Measurements from ENCODE around the gene SLC51B. TPM values are rescaled to one million over a fixed set of nuclear protein-coding genes. Genes with fewer than 3 reads are reported as not detected.
A peak's percentile ranks its signal among the peaks of the same experiment; 100 is the strongest.

The SLC51B gene
- polyA plus RNA-seq, 1 of the 3 experiments (the other 2 are of a cell fraction), result not detected

- Histone ChIP-seq H3K27ac (ENCODE audit: low read depth in 2 of 2, low read length in 1 of 2) (no peak overlapping the region), H3K4me3 (ENCODE audit: low read depth in 2 of 2, low read length in 1 of 2) (no peak overlapping the region), H3K4me2 (no peak overlapping the region), H3K27me3 (ENCODE audit: insufficient read depth) (no peaks in the 10 kb centered on the region), H3K36me3 (replicated peaks in 1 of 2; ENCODE audit: control insufficient read depth in 1 of 2, insufficient read depth in 2 of 2, low read length in 1 of 2) (peaks cover 2 to 44% of the 10 kb centered on the region in 2 experiments), H3K9me3 (no peaks in the 10 kb centered on the region), H3K9me2 (no peaks in the 10 kb centered on the region), H3K9ac (no peak overlapping the region), H2AFZ (ENCODE audit: low read depth) (no peak overlapping the region), H4K20me1 (ENCODE audit: insufficient read depth) (no peaks in the 10 kb centered on the region), H3K4me1 (ENCODE audit: control insufficient read depth in 1 of 2, insufficient read depth in 2 of 2, low read depth in 1 of 2, low read length in 1 of 2) (no peaks in the 10 kb centered on the region; a peak in 1 of 4 replicates), H3F3A (replicated peaks; ENCODE audit: insufficient read depth) (no peaks in the 10 kb centered on the region), H3K79me2 (ENCODE audit: insufficient read depth) (no peaks in the 10 kb centered on the region)
- peak; percentile 22 for DNase-seq
- ChIA-PET POLR2A (no interaction called here), CTCF (interaction anchor here (0.6 to 2.1 kb wide), 7 partner anchors 8 to 61 kb away, joined by 3 to 9 read pairs (median 4); no protein-coding TSS in a partner anchor)
- 89% methylated on average over 13 of the region's 14 CpGs for WGBS (ENCODE audit: low lambda C conversion rate)
- TF ChIP-seq RFX5 (IDR thresholded peaks at IDR 0.05; ENCODE audit: low read length) (no peak), IRF3 (IDR thresholded peaks at IDR 0.05; ENCODE audit: low read depth, low read length) (no peak), YY1 (IDR thresholded peaks at IDR 0.05; ENCODE audit: low read depth) (no peak), RAD21 (IDR thresholded peaks at IDR 0.05; ENCODE audit: low read length) (no peak), JUND (IDR thresholded peaks at IDR 0.05) (no peak), RCOR1 (IDR thresholded peaks at IDR 0.05; ENCODE audit: low read length) (no peak), TCF12 (IDR thresholded peaks at IDR 0.05) (no peak), NRF1 (IDR thresholded peaks at IDR 0.05; ENCODE audit: low read depth, low read length) (no peak), TAF1 (IDR thresholded peaks at IDR 0.05; ENCODE audit: borderline replicate concordance, low read depth, low read length) (no peak), CTCF (IDR thresholded peaks at IDR 0.05) (no peak), FOXJ3 (CRISPR knock-in tag; IDR thresholded peaks at IDR 0.05) (no peak), SMC3 (IDR thresholded peaks at IDR 0.05; ENCODE audit: low read depth, low read length) (no peak), POLR2AphosphoS5 (IDR thresholded peaks at IDR 0.05; ENCODE audit: low read depth, low read length) (no peak), USF1 (IDR thresholded peaks at IDR 0.05; ENCODE audit: borderline replicate concordance, low read depth) (no peak), MEF2A (IDR thresholded peaks at IDR 0.05; ENCODE audit: borderline replicate concordance, low read depth) (no peak), EZH2phosphoT487 (IDR thresholded peaks at IDR 0.05; ENCODE audit: borderline replicate concordance, low read depth) (no peak), GABPA (IDR thresholded peaks at IDR 0.05; ENCODE audit: low read depth) (no peak), GATA2 (CRISPR knock-in tag; IDR thresholded peaks at IDR 0.05) (no peak)
These were observed 49.3 kb downstream of the SLC51B start for GRCh38 chr15:65094294-65094995.

Measured in SK-N-SH (cell line).